Left kidney (tissue), 8 donors: ENCODE measurements around the gene CCDC97. TPM values are rescaled to one million over a fixed set of nuclear protein-coding genes. Genes with fewer than 3 reads are reported as not detected.
"Not testable (repeated sequence)": the region's sequence is repeated elsewhere in the genome, so short reads cannot be mapped to it uniquely, and the experiment has no call there.

Experiments used
- DNase-seq: peaks from one replicate; pipeline ENCODE4 v3.0.0-alpha.2; 2013
- long read RNA-seq, 8 donors: transcript quantifications; one replicate each; lab custom pipeline, GENCODE V29; 2026
- polyA plus RNA-seq: library from polyadenylated mRNA; unstranded; fragments of 120-200 nt; gene quantifications from one replicate; pipeline ENCODE4 v1.2.1, GENCODE V29; 2013; ENCODE audit not compliant: insufficient read length

The CCDC97 gene
- polyA plus RNA-seq, result 31.0 TPM
- long read RNA-seq, donor 1, transcript CCDC97-201 (5 exons, 3,322 nt), result major isoform, 9 of 15 reads
- long read RNA-seq, donor 1, partial matches to known transcripts, result 5 of 15 reads
- long read RNA-seq, donor 1, other reads (novel, unspliced or antisense), result 0 of 15 reads
- long read RNA-seq, donor 2, transcript CCDC97-201 (5 exons, 3,322 nt), result major isoform, 5 of 5 reads
- long read RNA-seq, donor 2, partial matches to known transcripts, result 0 of 5 reads
- long read RNA-seq, donor 2, other reads (novel, unspliced or antisense), result 0 of 5 reads
- long read RNA-seq, donor 3, partial matches to known transcripts, result 10 of 13 reads
- long read RNA-seq, donor 3, other reads (novel, unspliced or antisense), result 0 of 13 reads
- long read RNA-seq, donor 4, result 0 reads
- long read RNA-seq, donor 5, transcript CCDC97-201 (5 exons, 3,322 nt), result major isoform, 10 of 41 reads
- long read RNA-seq, donor 5, partial matches to known transcripts, result 8 of 41 reads
- long read RNA-seq, donor 5, other reads (novel, unspliced or antisense), result 23 of 41 reads
- long read RNA-seq, donor 6, transcript CCDC97-201 (5 exons, 3,322 nt), result major isoform, 9 of 14 reads
- long read RNA-seq, donor 6, partial matches to known transcripts, result 5 of 14 reads
- long read RNA-seq, donor 6, other reads (novel, unspliced or antisense), result 0 of 14 reads
- long read RNA-seq, donor 7, transcript CCDC97-201 (5 exons, 3,322 nt), result major isoform, 11 of 28 reads
- long read RNA-seq, donor 7, partial matches to known transcripts, result 17 of 28 reads
- long read RNA-seq, donor 7, other reads (novel, unspliced or antisense), result 0 of 28 reads
- long read RNA-seq, donor 8, partial matches to known transcripts, result 0 of 3 reads
- long read RNA-seq, donor 8, other reads (novel, unspliced or antisense), result 0 of 3 reads

DNA sequence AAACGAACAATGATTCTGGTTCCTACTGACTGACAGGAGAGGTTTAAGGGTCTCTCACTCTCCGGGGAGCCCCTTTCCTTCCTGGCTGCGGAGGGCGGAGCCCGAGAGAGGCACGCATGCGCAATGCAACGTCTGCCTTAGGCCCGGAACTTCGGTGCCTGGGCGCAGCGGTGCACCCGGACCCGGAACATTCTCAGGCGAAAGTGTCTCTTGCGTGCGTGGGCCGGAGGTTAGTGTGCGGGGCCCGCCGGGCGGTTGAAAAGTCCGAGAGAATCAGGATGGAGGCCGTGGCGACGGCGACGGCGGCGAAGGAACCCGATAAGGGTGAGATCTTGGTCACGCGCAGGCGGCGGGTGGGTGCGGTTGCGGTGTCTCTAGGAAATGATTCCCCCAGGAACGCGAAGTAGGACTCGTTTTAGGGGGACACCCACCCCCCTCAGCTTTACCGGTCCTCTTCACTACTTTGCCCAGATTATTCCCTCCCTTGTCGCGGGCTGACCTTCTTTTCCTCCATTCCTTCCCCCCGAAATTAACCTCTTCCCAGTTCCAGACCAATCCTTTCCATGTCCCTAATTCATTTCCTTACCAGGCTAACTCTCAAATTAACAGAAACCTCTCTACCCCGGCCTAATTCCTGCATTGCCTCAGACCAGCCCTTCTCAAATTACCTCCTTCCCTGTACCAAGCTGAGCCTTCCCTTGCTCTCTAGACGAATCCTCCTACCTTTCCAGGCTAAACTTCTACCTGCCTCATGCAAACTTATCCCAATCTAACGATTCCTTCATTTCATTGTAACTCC is at the start of gene CCDC97:
CCDC97 (plus strand) TSS at position 140 of the 799 bp plus-strand sequence; CDS start at position 279, 139 bp downstream.
- peak; percentile 90 for DNase-seq

DNA sequence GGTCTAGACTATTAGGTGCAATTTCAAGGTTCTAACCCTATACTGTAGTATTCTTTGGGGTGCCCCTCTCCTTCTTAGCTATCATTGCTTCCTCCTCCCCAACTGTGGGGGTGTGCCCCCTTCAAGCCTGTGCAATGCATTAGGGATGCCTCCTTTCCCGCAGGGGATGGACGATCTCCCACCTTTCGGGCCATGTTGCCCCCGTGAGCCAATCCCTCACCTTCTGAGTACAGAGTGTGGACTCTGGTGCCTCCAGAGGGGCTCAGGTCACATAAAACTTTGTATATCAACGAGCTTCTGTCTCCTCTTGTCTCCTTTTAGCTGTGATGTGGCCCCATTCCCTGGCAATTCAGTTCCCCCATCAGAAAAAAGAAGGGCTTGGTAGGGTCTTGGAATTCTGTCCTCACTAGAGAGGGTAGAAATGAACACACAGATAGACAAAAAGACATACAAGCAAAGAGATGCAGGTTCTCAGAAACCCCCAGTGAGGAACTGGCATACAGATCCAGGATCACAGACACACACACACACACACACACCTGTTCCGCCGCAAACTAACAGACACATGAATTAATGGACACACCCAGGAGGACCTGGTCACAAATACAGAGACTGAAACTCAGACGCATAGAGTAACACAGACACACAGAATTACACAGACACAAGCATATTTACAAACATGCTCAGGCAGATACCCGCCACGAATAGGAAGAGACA is 48.3 kb upstream of the CCDC97 start:
- no peak for DNase-seq

DNA sequence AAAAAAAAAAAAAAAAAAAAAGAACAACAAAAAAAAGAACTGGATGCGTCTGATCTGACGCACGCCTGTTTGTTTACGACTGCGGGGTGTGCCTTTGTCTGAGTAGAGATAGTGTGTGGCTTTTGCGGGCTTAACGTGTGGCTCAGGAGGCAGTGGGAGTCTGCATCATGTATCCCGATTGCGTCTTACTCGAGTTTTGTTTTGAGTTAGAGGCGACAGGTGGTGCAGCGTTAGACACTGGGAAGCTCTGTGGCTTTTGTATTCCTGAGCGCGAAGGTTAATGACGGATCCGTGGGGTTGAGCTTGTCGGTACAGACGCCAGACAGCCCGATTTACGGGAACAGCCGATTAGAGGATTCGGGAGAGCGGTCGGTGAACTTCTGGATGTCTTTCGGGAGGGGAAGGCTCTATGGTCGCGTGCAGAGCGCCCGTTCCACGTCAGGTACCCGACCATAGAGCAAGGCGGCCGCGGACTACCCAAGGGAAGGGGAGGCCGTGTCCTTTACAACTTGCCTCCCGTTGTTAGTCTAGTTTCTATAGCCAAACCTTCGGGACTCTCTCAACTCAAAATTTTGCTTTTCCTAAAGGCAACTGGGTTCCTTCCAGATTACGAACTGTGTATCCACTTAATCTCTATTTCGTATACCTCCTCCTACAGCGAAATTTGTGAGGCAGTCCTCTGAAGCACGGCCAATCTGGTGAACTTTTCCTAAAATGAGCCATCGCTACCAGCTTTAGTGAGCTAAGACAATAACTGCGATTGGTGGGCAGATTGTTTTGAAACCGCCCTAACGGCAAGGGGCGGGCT is 46.7 kb upstream of the CCDC97 start:
- DNase-seq, result peak; percentile 47

DNA sequence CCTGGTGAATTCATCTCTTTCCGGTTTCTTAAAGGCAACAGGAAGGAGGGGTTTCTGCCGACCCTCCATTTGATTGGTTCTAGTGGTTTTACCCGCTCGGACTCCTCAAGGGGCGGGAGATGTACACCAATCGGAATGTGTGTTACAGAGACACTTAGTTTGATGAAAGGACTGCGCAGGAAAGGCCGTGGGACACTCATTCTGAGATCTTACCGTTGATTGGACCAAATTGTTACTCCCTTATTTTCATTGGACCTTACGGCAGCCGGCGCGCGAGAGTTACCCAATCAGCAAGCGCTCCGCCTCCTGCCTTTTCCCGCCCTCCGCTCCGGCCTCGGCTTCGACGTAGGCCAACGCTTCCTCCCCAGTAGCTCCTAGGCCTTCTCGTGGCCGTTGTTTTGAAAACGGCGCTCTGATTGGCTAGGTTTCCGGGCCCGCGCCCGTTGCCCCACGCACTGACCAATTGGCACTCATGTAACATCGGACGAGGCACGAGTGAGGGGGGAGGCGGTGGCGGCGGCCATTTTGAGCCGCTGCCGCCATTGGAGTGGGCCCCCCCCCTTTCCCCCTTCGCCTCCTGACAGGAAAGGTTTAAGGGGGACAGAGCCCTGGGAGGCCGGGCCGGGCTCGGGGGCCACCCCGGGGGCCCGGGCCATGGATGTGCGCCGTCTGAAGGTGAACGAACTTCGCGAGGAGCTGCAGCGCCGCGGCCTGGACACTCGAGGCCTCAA is 46.0 kb upstream of the CCDC97 start, which contains the start of gene HNRNPUL1:
HNRNPUL1 (plus strand) TSS at position 523 of the 731 bp plus-strand sequence; CDS start at position 655, 132 bp downstream.
- DNase-seq, result peak; percentile 100

DNA sequence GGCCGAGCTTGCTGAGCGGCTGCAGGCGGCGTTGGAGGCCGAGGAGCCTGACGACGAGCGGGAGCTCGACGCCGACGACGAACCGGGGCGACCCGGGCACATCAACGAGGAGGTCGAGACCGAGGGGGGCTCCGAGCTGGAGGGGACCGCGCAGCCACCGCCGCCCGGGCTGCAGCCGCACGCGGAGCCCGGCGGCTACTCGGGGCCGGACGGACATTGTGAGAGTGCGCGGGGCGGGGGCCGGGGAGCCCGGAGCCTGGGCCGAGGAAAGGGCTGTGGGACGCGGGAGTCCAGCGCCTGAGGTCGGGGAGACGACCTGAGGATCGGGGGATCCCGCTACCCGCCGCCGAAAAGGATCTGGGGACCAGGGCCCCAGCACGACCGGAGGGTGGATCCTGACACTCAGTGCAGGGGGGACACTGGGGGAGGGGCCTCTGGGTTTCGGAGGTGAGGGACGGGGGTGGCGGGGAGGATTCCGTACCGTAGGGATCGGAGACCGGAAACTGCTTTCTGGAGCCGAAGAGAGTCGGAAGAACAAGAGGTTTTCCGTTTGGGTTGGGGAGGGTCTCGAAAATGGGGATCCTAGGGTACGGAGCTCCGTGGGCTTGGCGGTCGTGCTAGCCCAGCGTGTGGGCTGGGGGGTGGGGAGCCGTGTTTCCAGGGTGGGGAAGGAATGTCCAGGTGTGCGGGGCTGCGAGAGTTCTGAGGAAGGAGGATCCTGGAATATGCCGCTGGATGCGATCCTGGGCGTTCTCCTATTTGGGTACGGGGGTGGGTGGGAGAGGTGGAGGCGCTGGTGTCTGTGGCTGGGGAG is 45.2 kb upstream of the CCDC97 start:
- peak; percentile 56 for DNase-seq

DNA sequence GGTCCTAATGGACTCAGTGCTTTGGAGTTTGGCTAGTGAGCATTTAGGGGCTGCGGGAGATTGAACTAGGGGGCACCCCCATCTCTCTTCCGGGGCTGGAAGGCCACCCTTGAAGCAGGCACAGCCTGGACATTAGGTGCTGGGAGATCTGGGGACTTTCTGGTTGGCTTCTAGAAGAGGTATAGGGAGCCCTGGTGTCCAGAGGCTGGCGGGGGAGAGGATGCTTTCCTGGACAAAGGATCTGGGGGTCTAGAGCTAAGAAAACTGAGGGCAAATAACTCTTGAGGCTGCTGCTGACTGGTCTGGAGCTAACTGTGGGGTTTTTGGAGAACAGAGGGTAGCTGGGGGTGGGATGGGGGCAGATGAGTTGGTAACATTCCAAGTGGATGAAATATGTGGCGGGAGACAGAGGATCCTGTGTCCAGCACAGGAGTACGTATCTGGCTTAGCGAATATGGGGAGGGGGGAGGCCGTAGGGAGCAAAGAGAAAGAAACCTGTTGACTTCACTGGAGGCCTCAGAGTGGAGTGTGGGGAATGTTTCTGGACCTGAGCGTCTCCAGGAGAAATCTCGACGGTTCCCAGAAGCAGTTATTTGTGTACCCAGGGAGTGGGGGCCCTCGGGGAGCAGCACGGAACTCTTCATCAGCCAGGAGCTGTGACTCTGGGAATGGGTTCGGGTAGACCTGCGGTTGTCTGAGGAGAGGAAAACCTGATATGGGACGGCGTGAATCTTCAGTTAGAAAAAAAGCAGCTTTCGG is 44.4 kb upstream of the CCDC97 start:
- DNase-seq, result peak; percentile 38

DNA sequence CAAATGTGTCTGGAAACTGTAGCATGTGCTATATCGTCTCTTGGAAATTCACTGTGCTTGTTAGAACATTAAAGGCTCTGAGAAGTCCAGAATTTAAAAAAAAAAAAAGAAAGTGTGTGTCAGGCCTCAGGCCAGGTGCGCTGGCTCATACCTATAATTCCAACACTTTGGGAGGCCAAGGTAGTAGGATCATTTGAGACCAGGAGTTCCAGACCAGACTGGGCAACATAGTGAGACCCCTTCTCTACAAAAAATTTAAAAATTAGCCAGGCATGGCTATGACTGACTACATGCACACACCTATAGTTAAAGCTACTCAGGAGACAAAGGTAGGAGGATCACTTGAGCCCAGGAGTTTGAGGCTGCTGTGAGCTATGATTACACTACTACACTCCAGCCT is 40.9 kb upstream of the CCDC97 start:
- no peak for DNase-seq

DNA sequence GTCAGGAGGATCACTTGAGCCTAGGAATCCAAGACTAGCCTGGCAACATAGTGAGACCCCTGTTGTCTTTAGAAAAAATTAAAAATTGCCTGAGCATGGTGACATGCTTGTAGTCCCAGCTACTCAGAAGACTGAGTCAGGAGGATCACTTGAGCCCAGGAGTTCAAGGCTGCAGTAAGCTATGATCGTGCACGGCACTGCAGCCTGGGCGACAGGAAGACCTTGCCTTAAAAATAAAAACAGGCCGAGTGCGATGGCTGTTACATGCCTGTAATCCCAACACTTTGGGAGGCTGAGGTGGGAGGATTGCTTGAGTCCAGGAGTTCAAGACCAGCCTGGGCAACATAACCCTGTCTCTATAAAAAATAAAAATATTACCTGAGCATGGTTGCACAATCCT is 40.4 kb upstream of the CCDC97 start:
- DNase-seq, result no peak

DNA sequence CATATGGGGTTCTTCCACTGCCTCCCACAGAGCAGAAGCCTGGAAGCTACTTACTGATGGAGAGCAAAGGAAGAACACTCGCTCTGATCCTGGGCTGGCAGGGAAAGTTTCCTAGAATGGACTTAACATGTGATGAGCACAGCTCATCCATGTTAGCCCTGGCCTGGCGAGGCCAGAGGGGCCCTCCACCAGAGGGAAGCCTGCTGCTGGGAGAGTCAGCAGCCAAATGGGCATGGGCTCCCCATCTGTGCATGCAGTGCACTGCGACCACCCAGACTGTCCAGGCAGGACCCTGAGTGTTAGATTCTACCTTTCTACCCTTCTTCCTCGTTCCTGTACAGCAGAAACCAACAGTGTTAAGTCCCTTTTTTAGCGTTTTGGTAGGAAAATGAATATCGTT is 36.9 kb upstream of the CCDC97 start:
- DNase-seq, result no peak

DNA sequence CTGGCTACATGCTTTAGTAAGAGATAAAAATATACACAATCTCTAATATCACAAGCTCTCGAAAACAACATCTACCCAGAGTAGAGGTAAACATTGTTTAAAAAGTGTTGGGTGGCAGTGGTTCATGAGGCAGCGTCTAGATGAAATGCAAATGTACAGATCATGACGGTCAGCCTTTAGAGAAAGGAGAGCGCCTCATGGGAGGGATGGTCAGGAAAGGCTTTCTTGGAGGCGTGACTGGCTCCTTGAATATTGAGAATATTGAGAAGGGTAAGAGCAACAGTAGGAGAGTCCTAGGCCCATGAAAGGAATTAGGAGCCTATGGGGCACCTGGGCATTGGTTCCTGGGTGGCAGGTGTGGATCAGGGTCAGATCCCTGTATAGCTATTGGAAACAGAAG is 35.2 kb upstream of the CCDC97 start:
- DNase-seq, result no peak

DNA sequence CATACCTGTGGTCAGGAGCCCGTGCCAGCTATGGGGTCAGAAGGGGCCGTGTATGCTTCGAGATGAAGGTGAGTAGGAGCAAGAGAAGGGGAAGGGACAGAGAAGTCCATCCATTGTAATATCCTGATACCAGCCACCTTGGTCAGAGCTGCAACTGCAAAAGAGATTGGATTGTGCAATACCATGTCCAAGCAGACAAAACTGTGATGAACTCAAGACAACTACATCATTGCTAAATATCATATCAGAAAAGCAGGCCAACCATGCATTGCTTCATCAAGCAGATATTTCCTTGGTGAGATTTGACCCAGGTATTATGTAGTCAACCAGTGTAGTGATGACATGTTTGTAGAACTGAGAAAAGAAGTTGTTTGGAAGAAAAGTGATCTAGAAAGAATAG is 33.7 kb upstream of the CCDC97 start:
- DNase-seq, result no peak

DNA sequence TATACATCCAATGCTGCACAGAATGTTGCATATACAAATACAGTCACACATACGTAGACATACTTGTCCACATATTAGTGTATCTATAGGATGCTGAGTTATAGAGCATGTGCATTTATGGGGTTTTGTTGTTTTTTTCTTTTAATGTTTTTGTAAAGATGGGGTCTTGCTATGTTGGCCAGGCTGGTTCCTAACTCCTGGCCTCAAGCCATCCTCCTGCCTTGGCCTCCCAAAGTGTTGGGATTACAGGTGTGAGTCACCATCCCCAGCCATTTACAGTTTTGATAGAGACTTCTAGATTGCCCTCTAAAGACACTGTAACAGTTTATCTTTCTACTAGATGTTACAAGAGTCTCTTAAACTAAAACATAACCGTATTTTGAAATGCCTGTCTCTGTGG is 31.5 kb upstream of the CCDC97 start:
- no peak for DNase-seq

DNA sequence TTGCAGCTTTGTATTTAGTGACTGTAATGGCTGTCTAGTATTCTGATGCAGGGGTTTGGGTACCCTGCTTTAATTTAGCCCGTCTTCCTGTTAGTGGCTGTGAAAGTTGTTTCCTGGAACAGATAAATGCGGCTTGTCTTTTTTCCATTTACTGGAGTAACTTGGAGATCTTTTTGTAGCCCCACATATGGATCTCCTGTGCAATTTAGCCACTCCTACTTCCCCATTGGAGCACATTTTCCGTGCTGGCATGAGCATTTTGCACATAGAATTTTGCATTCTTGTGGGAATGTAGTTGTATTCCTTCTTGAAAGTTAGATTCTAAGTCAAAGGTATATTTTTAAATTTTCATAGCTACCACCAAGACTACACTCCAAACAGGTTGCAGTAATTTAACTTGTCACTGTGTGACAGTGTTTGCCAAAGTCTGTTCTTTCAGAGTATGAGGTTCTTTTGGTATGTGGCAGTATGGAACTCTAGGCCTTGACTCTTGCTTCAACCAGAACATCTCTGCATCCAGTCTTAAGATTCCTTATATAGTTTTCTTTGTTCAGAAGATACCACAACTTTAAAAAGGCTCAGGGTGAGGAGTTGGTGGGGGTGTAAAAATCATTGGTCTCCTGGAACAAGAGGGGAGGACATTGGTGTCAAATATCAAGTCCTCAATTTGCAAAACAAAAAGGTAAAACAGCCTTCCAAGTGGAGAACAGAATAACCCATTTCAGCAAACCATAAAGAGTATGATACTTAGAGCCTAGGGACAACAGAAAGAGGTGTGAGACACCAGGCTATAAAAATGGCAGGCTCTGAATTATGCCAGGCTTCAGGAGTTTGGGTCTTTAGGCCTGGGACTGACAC is 21.1 kb upstream of the CCDC97 start:
- DNase-seq, result no peak

DNA sequence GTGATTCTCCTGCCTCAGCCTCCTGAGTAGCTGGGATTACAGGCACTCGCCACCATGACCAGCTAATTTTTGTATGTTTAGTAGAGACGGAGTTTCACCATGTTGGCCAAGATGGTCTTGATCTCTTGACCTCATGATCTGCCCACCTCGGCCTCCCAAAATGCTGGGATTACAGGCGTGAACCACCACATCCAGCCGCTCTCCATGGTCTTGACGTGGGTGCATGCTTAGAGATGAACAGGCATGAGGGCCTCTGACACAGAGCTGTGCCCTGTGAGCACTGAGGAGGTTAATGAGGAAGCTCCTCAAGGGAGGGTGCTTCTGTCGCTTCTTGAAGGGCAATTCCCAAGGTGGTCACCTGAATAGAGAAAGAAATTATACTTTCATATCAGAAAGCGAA is 20.2 kb upstream of the CCDC97 start:
- not testable (repeated sequence) for DNase-seq

DNA sequence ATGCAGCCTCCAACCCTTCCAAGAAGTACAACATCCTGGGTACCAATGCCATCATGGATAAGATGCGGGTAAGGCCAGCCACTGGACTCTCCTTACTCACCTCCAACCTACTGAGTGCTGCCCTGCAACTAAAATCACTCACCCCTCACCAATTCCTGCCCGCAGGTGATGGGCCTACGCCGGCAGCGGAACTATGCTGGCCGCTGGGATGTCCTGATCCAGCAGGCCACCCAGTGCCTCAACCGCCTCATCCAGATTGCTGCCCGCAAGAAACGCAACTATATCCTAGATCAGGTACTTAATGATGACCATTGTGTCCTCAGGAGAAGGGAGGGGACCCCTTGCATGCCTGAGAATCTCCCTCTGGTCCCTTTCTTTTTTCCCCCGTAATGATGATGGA is 15.6 kb upstream of the CCDC97 start:
- no peak for DNase-seq

DNA sequence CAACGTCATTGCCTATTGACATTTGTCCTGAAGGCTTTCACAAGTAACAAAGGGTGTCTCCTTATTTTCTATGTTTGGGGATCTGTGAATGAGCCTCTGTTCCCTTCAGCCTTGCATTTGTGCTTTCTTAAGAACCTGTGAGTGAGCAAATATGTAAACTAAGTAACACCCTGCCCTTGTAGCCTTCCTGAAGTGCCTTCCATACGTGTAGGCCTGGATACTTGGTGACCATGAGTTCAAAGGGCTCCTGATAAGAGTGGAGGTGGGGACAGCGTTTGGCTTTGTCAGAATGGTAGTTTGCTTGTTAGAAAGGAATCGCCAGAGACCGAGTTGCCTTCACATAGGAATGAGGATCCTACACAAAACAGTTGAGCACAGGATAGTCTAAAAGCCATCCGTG is 14.5 kb upstream of the CCDC97 start:
- DNase-seq, result no peak

DNA sequence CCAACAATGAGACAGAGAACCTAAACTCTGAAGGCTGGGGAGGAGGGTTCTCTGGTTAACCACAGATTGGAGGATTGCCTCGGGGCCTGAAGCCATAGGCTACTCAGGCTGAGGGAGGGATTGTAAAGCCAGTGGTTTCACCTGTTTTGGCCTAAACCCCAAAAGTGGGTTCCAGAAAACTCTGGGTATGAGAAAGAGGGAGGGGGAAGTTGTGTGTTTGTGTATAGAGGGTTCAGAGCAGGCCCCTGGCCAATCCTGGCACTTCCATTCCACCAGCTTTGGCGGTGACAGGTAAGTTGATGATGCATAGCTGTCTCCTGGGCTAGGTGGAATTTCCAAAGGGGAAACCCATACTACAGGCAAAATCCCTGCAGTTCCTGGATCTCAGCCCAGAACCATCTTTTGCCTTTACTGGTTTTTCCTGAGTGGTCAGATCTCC is 13.5 kb upstream of the CCDC97 start:
- DNase-seq, result no peak
